HG02981 (cell line): ENCODE measurements around the gene SLC12A3.

ENCODE experiments used
- ATAC-seq: cut with Tn5 transposase; IDR thresholded peaks from one replicate; pipeline ENCODE4 v1.9.1; 2021; ENCODE audit warnings: mild to moderate bottlenecking, moderate library complexity; ENCODE audit not compliant: unreplicated experiment

The SLC12A3 gene, protein sequence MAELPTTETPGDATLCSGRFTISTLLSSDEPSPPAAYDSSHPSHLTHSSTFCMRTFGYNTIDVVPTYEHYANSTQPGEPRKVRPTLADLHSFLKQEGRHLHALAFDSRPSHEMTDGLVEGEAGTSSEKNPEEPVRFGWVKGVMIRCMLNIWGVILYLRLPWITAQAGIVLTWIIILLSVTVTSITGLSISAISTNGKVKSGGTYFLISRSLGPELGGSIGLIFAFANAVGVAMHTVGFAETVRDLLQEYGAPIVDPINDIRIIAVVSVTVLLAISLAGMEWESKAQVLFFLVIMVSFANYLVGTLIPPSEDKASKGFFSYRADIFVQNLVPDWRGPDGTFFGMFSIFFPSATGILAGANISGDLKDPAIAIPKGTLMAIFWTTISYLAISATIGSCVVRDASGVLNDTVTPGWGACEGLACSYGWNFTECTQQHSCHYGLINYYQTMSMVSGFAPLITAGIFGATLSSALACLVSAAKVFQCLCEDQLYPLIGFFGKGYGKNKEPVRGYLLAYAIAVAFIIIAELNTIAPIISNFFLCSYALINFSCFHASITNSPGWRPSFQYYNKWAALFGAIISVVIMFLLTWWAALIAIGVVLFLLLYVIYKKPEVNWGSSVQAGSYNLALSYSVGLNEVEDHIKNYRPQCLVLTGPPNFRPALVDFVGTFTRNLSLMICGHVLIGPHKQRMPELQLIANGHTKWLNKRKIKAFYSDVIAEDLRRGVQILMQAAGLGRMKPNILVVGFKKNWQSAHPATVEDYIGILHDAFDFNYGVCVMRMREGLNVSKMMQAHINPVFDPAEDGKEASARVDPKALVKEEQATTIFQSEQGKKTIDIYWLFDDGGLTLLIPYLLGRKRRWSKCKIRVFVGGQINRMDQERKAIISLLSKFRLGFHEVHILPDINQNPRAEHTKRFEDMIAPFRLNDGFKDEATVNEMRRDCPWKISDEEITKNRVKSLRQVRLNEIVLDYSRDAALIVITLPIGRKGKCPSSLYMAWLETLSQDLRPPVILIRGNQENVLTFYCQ

DNA sequence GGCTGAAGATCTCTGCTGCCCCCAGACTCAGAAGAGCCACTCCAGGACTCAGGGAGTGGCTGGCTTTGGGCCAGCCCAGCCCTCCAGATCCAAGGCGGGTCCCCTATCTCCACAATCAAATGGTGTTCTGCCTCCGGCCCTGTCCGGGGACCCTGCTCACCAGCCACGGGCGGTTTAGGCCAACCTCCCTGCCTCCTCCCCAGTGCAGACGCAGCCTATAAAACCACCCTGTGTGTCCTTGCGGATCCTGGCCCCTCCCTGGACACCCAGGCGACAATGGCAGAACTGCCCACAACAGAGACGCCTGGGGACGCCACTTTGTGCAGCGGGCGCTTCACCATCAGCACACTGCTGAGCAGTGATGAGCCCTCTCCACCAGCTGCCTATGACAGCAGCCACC is at the start of gene SLC12A3:
TSS of gene SLC12A3 (plus strand) at position 248 of the 400 bp plus-strand sequence. CDS start at position 277, 29 bp downstream.
- ATAC-seq: no peak

DNA sequence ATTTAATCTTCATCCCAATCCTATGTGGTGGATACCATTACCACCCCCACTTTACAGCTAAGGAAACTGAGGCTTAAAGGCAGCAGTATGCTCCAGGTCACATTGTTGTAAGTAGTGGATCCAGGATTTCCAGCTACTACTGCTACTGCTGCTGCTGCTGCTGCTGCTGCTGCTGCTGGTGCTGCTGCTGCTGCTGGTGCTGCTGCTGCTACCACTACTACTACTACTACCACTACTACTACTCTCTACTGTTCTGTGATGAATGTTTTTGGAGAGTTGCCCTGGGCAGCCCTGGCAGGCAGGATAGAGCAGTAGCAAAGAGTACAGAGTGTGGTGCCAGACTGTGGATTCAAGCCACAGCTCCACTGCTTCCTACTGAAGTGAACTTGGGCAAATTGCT is 49.3 kb upstream of the SLC12A3 start:
- ATAC-seq: no peak

DNA sequence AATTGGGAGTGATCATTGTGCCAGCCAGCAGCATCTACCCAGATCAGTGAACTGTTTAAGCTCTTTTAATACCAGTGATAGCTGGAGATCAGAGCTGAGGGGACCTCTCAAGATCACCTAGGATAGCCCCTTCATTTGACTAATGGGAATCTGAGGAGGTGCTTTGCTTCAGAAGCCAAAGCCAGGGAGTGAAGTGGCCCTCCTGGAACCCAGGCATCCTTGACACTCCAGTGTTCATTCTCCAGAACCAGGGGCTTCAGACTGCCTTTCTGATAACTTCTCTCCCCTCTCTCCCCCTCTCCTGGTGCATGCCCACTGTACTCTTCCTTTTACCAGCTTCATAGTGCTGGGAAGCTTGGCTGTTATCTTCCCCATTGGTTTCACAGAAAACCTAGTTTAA is 48.0 kb upstream of the SLC12A3 start:
- ATAC-seq: no peak

DNA sequence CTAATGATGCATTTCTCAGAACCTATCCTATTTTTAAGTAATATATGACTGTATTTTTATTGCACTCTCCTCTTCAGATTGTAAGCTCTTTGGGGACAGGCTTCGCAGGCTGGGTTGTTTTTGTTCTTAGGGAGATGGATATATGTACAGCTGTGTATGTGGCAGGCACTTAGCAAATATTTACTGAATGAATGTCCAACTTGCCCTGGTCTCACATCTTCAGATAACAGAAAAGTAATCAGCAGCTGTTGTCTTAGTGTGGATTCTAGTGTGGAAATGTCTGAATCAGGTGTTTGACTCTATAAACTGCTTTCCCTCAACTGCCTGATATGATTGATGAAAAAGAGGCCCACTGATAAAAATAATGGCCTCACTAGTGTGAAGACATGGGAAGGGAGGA is 47.1 kb upstream of the SLC12A3 start:
- ATAC-seq: no peak

DNA sequence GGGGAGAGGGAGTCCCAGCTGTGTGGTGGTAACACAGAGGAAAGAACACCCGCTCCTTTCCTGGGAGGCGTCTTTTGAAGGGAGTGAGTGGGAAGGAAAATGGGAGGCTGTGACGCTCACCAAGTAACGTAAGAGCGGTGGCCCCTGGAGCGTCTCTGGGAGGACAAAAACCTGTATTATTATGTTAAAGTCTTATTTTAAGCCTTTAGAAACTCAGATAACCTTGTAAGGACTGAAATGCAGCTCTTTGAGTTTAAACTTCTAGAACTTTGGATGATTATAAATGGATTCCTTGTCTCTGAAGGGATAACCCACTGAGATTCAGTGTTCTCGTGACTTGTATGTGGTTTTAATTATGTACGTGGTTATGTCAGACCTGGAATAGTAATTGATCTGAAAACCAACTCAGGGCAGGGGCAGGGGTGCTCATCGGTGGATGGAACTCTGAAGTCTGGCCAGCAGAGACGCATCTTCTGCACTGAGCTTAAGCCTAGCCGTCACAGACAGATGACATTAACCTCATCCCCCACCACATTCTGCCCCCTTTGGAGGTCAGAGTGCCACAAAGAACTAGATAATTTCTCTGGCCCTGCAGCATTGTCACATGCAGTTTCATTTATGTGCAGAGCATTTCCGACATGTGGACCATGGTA is 41.8 kb upstream of the SLC12A3 start:
- ATAC-seq: no peak

DNA sequence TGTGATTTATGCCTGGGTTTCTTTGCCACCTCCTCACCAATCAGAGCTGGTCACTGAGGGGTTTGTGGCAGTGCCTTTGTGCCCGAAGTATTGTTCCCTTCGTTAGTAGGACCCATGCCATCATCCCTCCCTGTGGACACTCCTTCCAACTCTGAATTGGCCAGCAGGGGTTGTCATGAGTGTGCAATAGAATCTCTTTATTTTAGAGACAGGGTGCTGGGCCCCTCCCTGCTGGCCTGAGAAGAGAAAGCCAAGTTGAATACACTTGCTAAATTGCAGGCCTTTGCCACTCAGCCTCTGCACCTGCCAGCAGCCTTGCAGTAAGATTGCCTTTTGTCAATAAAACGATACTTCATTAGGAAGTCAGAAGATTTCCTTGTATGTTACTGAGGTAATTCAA is 40.7 kb upstream of the SLC12A3 start:
- ATAC-seq: no peak

DNA sequence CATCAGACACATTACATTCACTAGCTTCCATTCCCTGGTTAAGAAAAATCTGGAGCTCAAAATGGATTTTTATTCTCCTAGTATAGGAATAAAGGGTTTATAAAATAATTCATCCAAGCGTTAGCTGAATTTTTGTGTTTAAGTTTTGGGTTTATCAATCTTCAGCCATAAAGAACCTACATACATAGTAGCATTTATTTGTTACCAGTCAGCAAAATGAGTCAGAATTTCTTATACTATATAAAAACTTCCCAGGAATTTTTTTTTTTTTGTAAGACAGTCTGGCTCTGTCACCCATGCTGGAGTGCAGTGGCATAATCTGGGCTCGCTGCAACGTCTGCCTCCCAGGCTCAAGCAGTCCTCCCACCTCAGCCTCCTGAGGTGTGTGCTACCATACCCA is 40.2 kb upstream of the SLC12A3 start:
- no peak for ATAC-seq

DNA sequence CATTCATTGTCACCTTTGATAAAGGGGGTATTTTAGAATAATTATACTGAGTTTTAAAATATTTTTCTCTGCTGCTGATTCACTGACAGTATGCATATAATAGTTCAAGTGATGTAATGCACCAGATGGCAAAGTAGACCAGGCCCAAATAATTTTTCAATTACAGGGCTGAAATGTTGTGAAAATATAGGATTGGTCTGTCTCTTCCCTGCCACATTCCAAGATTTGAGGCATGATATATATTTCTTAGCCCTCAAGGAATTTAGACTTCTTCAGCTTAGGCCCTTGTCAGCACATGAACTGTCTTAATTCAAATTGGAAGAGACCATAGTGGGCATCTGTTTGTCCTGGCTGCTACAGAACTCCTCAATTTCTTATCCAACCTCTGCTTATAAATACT is 39.2 kb upstream of the SLC12A3 start:
- no peak for ATAC-seq

DNA sequence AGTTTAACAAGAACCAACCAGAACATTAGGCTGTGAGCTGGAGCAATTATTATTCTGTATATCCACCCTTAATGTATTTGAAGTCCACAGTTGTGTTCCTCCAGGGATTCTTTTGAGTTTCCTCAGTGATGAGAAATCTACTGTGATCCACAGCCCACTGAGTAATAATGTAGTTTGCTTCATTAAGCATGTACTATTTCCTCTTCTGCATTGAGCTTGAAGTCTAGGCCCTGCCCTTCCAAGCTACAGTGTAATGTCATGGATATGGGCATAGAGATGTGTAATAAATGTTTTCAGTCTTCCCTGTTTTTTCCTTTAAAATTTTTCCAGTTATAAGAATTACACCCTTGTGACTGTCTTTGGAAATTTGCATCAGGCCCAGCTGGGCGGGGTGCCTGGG is 36.4 kb upstream of the SLC12A3 start:
- ATAC-seq: no peak

DNA sequence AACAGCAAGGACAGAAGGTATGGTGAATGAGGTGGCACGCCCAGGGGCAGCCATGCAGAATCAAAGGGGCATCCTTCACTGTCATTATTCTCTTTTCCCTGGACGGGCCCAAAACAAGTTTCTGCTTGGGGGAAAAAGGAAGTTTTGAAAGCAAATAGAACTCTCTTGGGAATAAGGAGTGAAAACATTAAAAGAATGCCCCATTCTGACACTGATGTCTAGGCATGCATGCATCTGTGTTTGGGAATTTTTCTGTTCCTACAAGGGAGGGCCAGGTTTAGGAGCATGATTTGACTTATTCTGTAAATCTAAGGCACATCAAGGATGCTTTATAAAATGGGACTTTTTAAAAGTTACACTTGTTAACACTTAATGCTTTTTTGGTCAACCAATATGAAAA is 34.3 kb upstream of the SLC12A3 start:
- no peak for ATAC-seq

DNA sequence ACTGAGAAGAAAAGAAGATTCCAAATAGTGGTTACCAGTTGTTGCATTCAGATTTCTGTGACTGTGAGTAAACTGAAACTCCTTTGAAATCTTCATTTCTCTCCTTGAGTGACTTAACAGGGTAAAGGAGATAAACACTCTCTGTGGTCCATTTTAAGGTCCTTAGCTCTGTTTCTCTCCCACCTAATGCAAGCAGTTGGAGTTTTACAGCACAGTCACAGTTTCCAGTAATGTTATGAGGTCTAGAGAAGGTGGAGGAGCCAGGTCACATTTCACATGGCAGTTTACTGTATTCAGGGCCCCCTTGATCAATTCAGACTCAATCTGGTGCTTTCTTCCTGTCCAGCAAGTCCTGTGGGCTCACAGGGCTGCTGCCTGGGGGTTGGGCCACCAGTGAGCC is 32.2 kb upstream of the SLC12A3 start:
- no peak for ATAC-seq

DNA sequence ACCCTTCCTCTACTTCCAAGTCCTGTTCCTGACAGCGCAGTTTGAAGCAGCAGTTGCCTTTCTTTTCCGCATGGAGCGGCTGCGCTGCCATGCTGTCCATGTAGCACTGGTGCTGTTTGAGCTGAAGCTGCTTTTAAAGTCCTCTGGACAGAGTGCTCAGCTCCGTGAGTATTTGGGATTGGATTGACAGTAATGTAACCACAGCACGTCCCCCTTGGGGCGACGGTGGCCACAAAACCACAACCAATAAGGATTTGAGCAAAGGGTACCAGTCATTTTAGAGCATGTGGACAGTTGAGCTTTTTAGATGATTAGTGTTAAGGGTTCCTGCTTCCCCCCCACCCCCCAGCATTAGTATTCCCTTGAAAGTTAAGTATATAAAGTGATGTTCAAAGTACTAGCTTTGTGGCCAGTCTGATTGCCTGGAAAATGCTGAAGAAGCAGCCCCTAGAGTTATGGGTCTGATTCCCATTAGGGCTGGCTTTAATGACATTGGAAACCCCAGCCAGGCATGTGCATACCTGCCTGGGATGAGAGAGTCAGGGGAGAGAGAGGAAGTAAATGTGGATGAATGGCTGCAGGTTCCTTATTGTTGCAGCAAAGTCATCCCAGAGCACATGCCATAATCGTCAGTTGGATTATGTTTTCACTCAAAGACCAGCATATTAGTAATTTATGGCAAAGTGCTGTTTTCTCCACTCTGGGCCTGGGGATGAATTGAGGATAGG is 31.6 kb upstream of the SLC12A3 start:
- ATAC-seq: no peak

DNA sequence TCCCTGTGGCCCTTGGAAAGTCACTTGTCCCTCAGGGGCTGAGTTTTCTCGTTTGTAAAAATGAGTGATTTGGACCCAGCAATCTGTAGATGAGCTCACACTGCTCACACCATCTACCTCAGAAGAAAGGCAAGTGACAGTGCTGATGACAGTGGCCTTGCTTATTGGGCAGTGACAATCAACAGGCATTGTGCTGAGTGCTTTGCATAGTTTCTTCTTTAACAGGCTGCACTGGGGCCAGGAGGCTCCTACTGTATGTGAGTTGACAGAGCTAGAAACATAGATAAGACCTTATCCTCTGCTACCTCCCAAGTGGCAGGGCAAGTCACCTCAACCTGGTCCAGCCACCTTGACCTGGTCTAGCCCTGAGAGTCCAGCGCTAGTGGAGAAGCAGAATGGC is 29.7 kb upstream of the SLC12A3 start:
- ATAC-seq: no peak

DNA sequence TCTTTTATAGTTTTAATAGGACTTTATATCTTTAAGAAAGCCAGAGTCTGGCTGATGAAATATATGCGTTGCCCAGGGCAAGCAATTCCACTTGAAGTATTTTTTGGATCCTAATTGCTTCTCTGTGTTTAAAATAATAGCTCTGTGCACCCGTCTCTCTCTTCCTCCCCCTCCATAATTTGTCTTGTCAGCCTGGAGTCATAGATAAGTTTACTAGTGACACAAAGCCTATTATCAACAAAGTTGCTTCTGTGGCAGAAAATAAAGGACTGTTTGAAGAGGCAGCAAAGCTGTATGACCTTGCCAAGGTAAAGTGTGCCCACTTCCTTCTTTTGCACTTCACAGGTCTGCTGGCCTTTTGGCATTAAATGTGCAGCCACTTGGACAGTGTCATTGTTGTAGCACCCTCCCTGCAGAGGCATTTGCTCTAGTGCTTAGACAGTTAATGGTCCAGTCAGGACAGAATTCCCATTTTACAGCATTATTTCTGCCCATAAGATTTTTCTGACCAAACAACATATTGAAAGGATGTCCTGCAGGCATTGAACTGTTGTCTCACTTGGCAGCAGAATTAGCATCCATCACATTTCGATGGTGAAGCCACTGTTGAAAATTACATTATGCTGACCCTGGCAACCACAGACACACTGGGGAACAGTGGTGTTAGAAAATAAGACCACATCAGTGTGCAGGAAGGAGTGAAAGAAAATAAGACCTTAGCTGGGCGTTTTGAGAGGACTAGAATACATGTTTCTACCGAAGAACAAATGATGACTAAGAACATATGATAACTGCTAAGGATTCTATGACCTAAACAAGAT is 28.4 kb upstream of the SLC12A3 start:
- ATAC-seq: no peak

DNA sequence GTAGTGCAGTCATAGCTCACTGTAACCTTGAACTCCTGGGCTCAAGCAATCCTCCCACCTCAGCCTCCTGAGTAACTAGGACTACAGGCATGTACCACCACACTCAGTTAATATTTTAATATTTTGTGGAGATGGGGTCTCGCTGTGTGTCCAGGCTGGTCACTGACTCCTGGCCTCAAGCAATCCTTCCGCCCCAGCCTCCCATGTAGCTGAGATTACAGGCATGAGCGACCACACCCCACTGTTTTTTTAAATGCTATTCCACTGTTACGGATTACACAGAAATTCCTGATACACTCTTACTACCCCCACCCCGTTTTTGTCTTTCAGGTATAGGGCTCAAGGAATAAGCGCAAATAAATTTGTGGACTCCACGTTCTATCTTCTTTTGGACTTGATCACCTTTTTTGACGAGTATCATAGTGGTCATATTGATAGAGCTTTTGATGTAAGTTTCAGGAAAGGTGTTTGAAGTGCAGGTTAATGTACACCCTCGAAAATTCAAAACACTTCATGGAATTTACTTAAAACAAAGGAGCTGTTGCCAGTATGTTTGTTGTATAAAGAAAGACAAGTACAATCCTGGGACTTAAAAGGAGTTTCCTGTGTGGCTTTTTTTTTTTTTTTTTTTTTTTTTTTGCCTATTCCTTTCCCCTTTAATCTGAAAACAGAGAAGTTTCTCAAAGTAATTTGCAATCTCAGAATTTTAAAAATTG is 26.2 kb upstream of the SLC12A3 start:
- ATAC-seq: no peak

DNA sequence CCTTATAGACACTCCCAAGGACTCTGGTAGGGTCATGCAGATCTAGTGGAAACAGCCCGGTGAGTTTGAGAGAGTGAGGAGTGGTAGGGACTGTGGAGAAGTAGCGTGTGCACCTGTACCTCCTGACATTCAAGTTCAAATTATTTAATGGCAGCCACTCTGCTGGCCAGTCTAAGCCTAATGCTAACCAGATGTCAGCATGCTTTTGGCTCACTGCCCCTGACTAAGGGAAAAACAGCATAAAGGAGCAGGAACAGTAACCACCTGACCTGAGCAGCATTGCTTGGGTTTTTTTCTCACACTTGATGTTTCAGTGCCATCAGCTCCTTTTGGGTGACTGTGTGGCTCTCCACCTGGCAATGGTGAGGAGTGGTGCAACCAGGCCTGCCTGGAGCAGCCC is 23.8 kb upstream of the SLC12A3 start:
- ATAC-seq: no peak

DNA sequence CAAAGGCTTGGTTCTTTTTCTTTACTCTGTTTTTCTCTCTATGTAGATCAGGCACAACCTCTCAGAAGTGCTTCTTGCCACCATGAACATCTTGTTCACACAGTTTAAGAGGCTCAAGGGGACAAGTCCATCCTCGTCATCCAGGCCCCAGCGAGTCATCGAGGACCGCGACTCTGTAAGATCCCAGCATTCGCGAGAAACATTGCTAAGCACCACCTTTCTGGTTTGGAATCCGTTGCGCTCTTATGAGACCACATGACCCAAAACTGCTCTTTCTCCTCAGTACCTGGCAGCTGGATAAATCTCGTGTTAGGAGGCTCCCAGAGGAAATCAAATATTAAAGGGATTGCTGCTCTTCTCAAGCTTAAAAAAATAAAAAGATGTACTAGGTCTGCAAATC is 23.3 kb upstream of the SLC12A3 start:
- no peak for ATAC-seq

DNA sequence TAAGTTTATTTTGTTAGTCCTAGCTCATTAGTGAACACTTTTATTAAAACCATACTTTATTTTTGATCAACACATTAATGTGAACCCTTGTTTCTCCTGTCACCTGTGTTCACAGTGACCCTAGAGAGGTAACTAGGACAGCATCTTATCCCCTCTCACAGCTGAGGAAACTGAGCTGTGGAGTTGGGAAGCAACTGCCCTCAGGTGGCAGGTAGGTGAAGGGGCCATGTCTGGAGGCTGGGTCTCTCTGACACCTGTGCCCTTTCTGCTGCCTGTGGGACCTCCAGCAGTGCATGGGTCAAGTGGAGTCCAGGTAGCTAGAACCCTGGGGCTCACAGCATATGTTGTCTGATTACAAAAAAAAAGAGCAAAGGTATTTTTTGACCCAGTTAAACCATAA is 22.9 kb upstream of the SLC12A3 start:
- no peak for ATAC-seq

DNA sequence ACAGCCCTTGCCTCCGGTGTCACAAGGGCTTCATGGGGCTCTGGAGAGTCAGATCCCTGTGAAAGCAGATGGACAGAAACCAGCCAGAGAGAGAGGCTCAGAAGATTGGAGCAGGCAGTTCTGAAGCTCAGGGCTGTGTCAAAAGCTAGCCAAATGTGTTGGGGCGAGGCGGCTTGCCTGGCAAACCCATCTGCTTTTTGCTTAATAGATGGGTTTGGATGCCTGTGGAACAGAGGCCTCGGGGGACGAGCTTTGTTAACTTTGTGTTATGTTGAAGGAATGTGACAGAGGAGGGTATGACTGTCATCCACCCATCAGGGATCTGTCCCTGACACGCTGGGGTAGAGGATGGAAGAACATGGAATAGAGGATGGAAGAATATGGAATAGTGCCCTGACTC is 21.0 kb upstream of the SLC12A3 start:
- no peak for ATAC-seq
